ENCODE measurements around the gene C19orf85. TPM values are rescaled to one million over a fixed set of nuclear protein-coding genes. Genes with fewer than 3 reads are reported as not detected.

The C19orf85 gene
- total RNA-seq, 1 experiment from 2014 or later, result not detected

DNA sequence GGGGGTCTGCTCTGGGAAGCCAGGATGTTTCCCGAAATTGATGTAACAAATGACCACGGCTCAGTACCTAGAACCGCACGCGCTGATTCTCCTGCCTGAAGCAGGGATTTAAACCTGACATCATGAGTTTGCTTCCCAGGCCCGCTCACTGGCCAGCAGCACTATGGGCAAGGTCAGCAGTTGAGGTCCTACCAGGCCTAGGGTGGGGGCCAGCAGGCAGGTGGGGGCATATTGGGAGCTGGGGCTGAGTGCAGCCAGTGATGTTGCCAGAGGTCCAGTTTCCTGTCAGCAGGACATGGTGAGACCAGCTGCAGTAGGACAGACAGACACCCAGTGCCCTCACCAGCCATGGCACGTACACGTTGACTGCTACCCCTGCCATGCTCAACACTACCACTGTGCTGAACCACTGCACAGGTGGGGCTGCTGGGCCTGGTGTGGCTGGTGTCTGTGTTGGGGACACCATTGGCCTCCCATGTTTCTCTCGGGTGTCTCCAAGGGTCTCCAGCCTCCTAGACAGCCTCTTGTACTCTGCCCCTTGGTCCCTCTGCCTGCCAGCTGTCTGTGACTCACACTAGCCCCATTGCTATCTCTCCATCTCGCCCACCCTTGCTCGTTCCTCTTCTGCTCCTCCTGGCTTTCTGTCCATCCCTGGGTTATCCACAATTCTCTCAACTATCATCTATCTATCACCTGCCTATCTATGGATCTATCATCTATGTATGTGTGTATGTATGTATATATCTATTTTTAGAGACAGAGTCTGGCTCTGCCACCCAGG is 1.1 kb upstream of the C19orf85 start:
- Histone ChIP-seq H3K4me3 (ENCODE audit: low read depth, low read length) (no peak overlapping the region), H3K9me3 (no peaks in the 10 kb centered on the region), H3K36me3 (ENCODE audit: control insufficient read depth, insufficient read depth, low read length) (no peaks in the 10 kb centered on the region), H3K4me1 (peaks cover 2% of the 10 kb centered on the region; the same call in 1 of the 2 replicates), H3K27me3 (replicated peaks; ENCODE audit: control insufficient read depth, insufficient read depth, low read length) (no peaks in the 10 kb centered on the region)
- no TSS peak for BruUV-seq (replicated peaks)
- Mint-ChIP-seq H3K9me3 (ENCODE audit: unreplicated experiment) (no peaks in the 10 kb centered on the region), H3K4me1 (ENCODE audit: low read depth, unreplicated experiment) (peaks cover 11% of the 10 kb centered on the region), H3K27me3 (ENCODE audit: insufficient read depth, unreplicated experiment) (peaks cover 7% of the 10 kb centered on the region), H3K27ac (ENCODE audit: unreplicated experiment) (no peak overlapping the region), H3K4me3 (ENCODE audit: unreplicated experiment) (no peak overlapping the region), H3K36me3 (ENCODE audit: insufficient read depth, unreplicated experiment) (peaks cover 13% of the 10 kb centered on the region)
- DNase-seq, result no peak
- CTCF ChIA-PET, result interaction anchor here (2.4 to 3.0 kb wide), 2 partner anchors 11 to 38 kb away, joined by 24 to 35 read pairs; partner anchors contain the start of gene ZNF628
- no peak for TF ChIP-seq CTCF (IDR thresholded peaks at IDR 0.05; ENCODE audit: insufficient read depth in 1 of 2, low read depth in 1 of 2, low read length in 1 of 2, severe bottlenecking in 1 of 2, unreplicated experiment in 1 of 2)
- intact Hi-C loops (cut with micrococcal nuclease; ENCODE audit: unreplicated experiment), result loop anchor here (2.0 kb wide), 1 partner anchor 39 kb away; no protein-coding TSS in a partner anchor
- POLR2A ChIA-PET, result no interaction called here

GRCh38 chr19:55464039-55464661 is 401 bp downstream of the C19orf85 start:
- H3K27me3 Mint-ChIP-seq (ENCODE audit: insufficient read depth, unreplicated experiment), result peaks cover 7% of the 10 kb centered on the region
- POLR2A ChIA-PET, result no interaction called here
- H3K4me1 Mint-ChIP-seq (ENCODE audit: low read depth, unreplicated experiment), result peaks cover 11% of the 10 kb centered on the region
- Histone ChIP-seq H3K4me3 (ENCODE audit: low read depth, low read length) (no peak overlapping the region), H3K9me3 (no peaks in the 10 kb centered on the region), H3K36me3 (ENCODE audit: control insufficient read depth, insufficient read depth, low read length) (no peaks in the 10 kb centered on the region), H3K27me3 (replicated peaks; ENCODE audit: control insufficient read depth, insufficient read depth, low read length) (no peaks in the 10 kb centered on the region), H3K4me1 (peaks cover 13% of the 10 kb centered on the region)
- H3K4me3 Mint-ChIP-seq (ENCODE audit: unreplicated experiment), result no peak overlapping the region
- H3K36me3 Mint-ChIP-seq (ENCODE audit: insufficient read depth, unreplicated experiment), result peaks cover 20% of the 10 kb centered on the region
- no peaks in the 10 kb centered on the region for H3K9me3 Mint-ChIP-seq (ENCODE audit: unreplicated experiment)
- no peak for DNase-seq
- TF ChIP-seq CTCF (IDR thresholded peaks at IDR 0.05; ENCODE audit: insufficient read depth in 1 of 2, low read depth in 1 of 2, low read length in 1 of 2, severe bottlenecking in 1 of 2, unreplicated experiment in 1 of 2), result no peak
- no TSS peak for BruUV-seq (replicated peaks)
- no peak overlapping the region for H3K27ac Mint-ChIP-seq (ENCODE audit: unreplicated experiment)
- CTCF ChIA-PET, result no interaction called here
- intact Hi-C loops (cut with micrococcal nuclease; ENCODE audit: unreplicated experiment), result no loop called here

GRCh38 chr19:55463583-55464031 is 944 bp downstream of the C19orf85 start:
- Histone ChIP-seq H3K9me3 (no peaks in the 10 kb centered on the region), H3K27me3 (replicated peaks; ENCODE audit: control insufficient read depth, insufficient read depth, low read length) (no peaks in the 10 kb centered on the region), H3K36me3 (ENCODE audit: control insufficient read depth, insufficient read depth, low read length) (no peaks in the 10 kb centered on the region), H3K4me3 (ENCODE audit: low read depth, low read length) (no peak overlapping the region), H3K4me1 (peaks cover 13% of the 10 kb centered on the region)
- H3K4me3 Mint-ChIP-seq (ENCODE audit: unreplicated experiment), result no peak overlapping the region
- H3K9me3 Mint-ChIP-seq (ENCODE audit: unreplicated experiment), result no peaks in the 10 kb centered on the region
- H3K36me3 Mint-ChIP-seq (ENCODE audit: insufficient read depth, unreplicated experiment), result peaks cover 20% of the 10 kb centered on the region
- BruUV-seq (replicated peaks), result no TSS peak
- DNase-seq, result no peak
- peaks cover 11% of the 10 kb centered on the region for H3K4me1 Mint-ChIP-seq (ENCODE audit: low read depth, unreplicated experiment)
- H3K27me3 Mint-ChIP-seq (ENCODE audit: insufficient read depth, unreplicated experiment), result peaks cover 7% of the 10 kb centered on the region
- no peak overlapping the region for H3K27ac Mint-ChIP-seq (ENCODE audit: unreplicated experiment)
- no peak for TF ChIP-seq CTCF (IDR thresholded peaks at IDR 0.05; ENCODE audit: insufficient read depth in 1 of 2, low read depth in 1 of 2, low read length in 1 of 2, severe bottlenecking in 1 of 2, unreplicated experiment in 1 of 2)
- POLR2A ChIA-PET, result interaction anchor here (1.1 kb wide), 1 partner anchor 13 kb away, joined by 4 read pairs; the partner anchor contains the start of gene ZNF628
- CTCF ChIA-PET, result no interaction called here
- intact Hi-C loops (cut with micrococcal nuclease; ENCODE audit: unreplicated experiment), result no loop called here
